Breast epithelium (tissue), 3 donors: ENCODE data around the gene GPR42.

Experiments
- POLR2A ChIP-seq: fragments of 450-650 bp; IDR thresholded peaks from one replicate; pipeline ENCODE4 v1.6.1; 2016; ENCODE audit warnings: antibody characterized with exemption, mild to moderate bottlenecking, moderate library complexity
- POLR2AphosphoS5 ChIP-seq, 3 donors: sonication (generic); formaldehyde crosslinking; IDR thresholded peaks; one replicate each; pipeline ENCODE4 v1.6.1; 2017; ENCODE audit warnings: antibody characterized with exemption in 3 of 3
- TF ChIP-seq, protein P1 (sequence below), 3 donors: fragments of 450-650 bp; IDR thresholded peaks; one replicate each; pipeline ENCODE4 v1.5.1; 2016 to 2017; ENCODE audit warnings: antibody characterized with exemption in 3 of 3, mild to moderate bottlenecking in 3 of 3, moderate library complexity in 3 of 3

DNA sequence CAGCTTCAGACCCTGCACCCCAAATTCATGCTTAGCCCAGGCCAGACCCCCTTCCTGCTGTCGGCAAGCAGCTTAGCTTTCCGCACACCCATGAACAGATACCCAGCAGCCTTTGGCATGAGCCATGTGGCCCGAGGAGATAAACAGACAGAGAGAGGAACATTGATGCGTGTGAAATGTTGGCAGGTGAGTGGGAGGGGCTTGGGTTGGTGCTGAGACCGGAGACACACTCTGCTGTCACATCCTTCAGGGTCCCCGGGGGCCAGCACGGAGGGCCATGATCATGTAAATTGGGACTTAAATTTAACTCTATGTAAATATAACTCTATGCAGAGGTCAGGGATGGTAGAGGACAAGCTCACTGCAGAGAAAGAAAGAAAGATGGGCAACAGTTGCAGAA, 40.4 kb upstream of the GPR42 start:
- TF ChIP-seq, protein P1, sequence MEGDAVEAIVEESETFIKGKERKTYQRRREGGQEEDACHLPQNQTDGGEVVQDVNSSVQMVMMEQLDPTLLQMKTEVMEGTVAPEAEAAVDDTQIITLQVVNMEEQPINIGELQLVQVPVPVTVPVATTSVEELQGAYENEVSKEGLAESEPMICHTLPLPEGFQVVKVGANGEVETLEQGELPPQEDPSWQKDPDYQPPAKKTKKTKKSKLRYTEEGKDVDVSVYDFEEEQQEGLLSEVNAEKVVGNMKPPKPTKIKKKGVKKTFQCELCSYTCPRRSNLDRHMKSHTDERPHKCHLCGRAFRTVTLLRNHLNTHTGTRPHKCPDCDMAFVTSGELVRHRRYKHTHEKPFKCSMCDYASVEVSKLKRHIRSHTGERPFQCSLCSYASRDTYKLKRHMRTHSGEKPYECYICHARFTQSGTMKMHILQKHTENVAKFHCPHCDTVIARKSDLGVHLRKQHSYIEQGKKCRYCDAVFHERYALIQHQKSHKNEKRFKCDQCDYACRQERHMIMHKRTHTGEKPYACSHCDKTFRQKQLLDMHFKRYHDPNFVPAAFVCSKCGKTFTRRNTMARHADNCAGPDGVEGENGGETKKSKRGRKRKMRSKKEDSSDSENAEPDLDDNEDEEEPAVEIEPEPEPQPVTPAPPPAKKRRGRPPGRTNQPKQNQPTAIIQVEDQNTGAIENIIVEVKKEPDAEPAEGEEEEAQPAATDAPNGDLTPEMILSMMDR (IDR thresholded peaks at IDR 0.05) = no peak
- TF ChIP-seq POLR2AphosphoS5 (IDR thresholded peaks at IDR 0.05) = no peak
- TF ChIP-seq POLR2A = no peak
